HL-60 (cell line): ENCODE measurements around the gene TPPP.
"Not testable (repeated sequence)": the region's sequence is repeated elsewhere in the genome, so short reads cannot be mapped to it uniquely, and the experiment has no call there.

Experiments
- POLR2AphosphoS5 ChIP-seq: IDR thresholded peaks from 2 replicates; pipeline ENCODE4 v1.6.1; 2012; ENCODE audit warnings: low read depth
- TF ChIP-seq, protein P1 (sequence below): IDR thresholded peaks from one replicate; pipeline ENCODE4 v1.5.1; 2011; ENCODE audit warnings: low read length, control low read depth, inconsistent platforms; ENCODE audit not compliant: insufficient read depth

DNA sequence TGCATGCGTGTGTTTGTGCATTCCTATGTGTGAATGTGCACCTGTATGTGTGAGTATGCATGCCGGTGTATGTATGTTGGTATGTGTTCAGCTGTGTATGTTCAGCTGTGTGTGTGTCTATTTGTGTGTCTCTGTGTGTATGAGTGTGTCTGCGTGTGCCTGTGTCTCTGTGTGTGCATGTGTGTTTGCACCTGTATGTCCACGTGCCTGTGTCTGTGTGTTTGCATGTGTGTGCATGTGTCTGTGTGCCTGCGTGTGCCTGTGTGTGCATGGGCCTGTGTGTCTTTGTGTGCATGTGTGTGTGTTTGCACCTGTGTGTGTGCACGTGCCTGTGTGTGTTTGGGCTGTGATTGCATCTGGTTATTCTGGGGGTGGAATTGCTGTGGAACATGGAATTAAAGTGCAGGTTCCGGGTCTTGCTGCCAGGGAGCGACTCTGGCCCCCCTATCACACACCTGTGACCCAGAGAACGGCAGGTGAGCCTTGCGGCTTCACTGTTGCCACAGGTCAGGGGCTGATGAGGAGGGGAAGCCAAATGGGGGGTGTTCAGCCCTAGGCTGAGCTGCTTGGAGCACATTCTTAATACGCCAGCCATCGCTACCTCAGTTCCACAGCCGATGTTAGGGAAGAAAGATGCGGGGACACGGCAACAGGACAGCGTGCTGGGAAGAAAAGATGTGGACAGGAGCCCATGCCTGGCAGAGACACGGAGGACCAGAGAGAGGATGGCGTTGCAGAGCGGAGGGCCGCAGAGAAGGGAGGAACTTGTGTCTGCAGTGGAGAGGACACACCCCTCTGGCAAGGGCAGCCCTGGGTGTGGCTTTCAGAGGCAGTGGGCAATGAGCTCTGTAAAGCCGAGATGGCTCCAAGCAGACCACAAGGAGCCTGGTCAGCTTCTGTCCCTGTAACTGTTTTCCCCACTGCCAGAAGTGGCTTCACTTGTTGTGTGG is 3.9 kb upstream of the TPPP start:
- TF ChIP-seq, protein P1, sequence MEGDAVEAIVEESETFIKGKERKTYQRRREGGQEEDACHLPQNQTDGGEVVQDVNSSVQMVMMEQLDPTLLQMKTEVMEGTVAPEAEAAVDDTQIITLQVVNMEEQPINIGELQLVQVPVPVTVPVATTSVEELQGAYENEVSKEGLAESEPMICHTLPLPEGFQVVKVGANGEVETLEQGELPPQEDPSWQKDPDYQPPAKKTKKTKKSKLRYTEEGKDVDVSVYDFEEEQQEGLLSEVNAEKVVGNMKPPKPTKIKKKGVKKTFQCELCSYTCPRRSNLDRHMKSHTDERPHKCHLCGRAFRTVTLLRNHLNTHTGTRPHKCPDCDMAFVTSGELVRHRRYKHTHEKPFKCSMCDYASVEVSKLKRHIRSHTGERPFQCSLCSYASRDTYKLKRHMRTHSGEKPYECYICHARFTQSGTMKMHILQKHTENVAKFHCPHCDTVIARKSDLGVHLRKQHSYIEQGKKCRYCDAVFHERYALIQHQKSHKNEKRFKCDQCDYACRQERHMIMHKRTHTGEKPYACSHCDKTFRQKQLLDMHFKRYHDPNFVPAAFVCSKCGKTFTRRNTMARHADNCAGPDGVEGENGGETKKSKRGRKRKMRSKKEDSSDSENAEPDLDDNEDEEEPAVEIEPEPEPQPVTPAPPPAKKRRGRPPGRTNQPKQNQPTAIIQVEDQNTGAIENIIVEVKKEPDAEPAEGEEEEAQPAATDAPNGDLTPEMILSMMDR, result not testable (repeated sequence)
- TF ChIP-seq POLR2AphosphoS5, result not testable (repeated sequence)
